ENCODE results near the gene SRRM4.

GRCh38 chr12:118959985-118960560, 21.3 kb upstream of the SRRM4 start:
- TF ChIP-seq CTCF (IDR thresholded peaks at IDR 0.05): no peak
- no peak for TF ChIP-seq POLR2A (IDR thresholded peaks at IDR 0.05)

Data from tibial nerve (tissue), 3 donors.